K562 treated with DMSO at 1 percent for 48 hours (cell line): ENCODE measurements around the gene MAP1LC3C. TPM values are rescaled to one million over a fixed set of nuclear protein-coding genes. Genes with fewer than 3 reads are reported as not detected.

Experiments
- total RNA-seq: library from RNA; unstranded; fragments of 300-600 nt; gene quantifications from 2 replicates; pipeline ENCODE4 v1.2.3, GENCODE V29; 2022; ENCODE audit warnings: low replicate concordance; ENCODE audit errors: extremely low read depth

Gene MAP1LC3C
- not detected in 2 replicates for total RNA-seq

DNA sequence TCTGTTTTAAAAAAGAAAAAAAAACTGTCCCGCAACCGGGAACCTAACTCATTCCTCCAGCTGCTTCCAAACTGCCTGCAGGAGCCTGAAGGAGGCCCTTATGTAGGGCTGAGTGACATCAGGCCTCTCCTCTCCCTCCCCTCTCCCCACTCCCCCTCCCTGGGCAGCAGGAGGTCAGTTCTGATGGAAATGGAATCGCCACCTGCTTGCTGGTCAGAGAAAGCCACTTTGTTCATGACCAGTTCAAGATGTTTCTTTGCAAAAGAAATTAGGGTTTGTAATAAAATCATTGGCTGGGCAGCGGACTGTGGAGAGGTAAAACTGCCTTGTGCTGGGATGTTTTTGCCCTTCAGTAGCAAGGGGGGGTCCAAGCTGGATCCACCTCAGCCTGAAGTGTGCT lies at the start of gene MAP1LC3C:
MAP1LC3C (minus strand) TSS at position 73 of the 400 bp plus-strand sequence. CDS start 90 bp downstream, outside the sequence.

DNA sequence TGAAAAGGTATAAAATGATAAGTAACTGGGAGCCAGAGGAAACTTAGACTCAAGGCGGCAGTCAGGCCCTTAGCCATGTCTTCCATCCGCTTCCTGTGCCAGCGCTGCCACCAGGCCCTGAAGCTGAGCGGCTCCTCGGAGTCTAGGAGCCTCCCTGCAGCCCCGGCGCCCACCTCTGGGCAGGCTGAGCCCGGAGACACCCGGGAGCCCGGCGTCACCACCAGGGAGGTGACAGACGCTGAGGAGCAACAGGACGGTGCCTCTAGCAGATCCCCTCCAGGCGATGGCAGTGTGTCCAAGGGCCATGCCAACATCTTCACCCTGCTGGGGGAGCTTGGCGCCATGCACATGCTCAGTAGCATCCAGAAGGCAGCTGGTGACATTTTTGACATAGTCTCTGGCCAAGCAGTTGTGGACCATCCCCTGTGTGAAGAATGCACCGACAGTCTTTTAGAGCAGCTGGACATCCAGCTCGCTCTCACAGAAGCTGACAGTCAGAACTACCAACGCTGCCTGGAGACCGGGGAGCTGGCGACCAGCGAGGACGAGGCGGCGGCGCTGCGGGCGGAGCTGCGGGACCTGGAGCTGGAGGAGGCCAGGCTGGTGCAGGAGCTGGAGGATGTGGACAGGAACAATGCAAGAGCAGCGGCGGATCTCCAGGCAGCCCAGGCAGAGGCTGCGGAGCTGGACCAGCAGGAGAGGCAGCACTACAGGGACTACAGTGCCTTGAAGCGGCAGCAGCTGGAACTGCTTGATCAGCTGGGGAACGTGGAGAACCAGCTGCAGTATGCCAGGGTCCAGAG lies 41.0 kb downstream of the MAP1LC3C start, which contains the start of gene BECN2:
BECN2 (plus strand) TSS at position 76 of the 803 bp plus-strand sequence; CDS start at position 76, 0 bp downstream.

Other genes with a start within 250 kb of the MAP1LC3C start
- not detected in 2 replicates for gene EXO1, start 150.9 kb downstream of the MAP1LC3C start, total RNA-seq
- not detected in 2 replicates for gene BECN2, start 41.3 kb downstream of the MAP1LC3C start, total RNA-seq